ENCODE data around the gene OR2V1. TPM values are rescaled to one million over a fixed set of nuclear protein-coding genes. Genes with fewer than 3 reads are reported as not detected.

The OR2V1 gene
- total RNA-seq, 1 experiment from 2014 or later, result not detected

GRCh38 chr5:181160152-181160754, 29.3 kb upstream of the OR2V1 start:
- H3K27ac ChIP-seq (ENCODE audit: low read depth, low read length), result peak overlapping the region; percentile 77
- no peaks in the 10 kb centered on the region for H3K79me2 ChIP-seq (ENCODE audit: insufficient read depth, low read length)
- DNase-seq (ENCODE audit: low read depth, low spot score) (no peak), ATAC-seq (peak; percentile 19; the same call in 1 of the 2 replicates)
- H3K9me2 ChIP-seq (ENCODE audit: insufficient read depth), result no peaks in the 10 kb centered on the region
- H3K27me3 ChIP-seq (ENCODE audit: insufficient read depth, low read length), result no peaks in the 10 kb centered on the region
- ChIA-PET RAD21 (ENCODE audit: low non-redundant PET in 1 of 2, low total read pairs in 2 of 2, uncharacterized antibody in 2 of 2, unreplicated experiment in 2 of 2) (no interaction called here), POLR2A (no interaction called here), CTCF (interaction anchor here (0.5 to 1.1 kb wide), 2 partner anchors 12 to 117 kb away, joined by 3 to 5 read pairs; no protein-coding TSS in a partner anchor)
- H4K20me1 ChIP-seq (ENCODE audit: insufficient read depth), result no peaks in the 10 kb centered on the region
- H3K9me3 ChIP-seq (ENCODE audit: control insufficient read depth in 1 of 2, insufficient read depth in 1 of 2, low read depth in 1 of 2, low read length in 2 of 2), result no peaks in the 10 kb centered on the region
- no peaks in the 10 kb centered on the region for H3K36me3 ChIP-seq (ENCODE audit: control insufficient read depth in 1 of 2, insufficient read depth in 2 of 2, low read length in 2 of 2)
- H3K4me3 ChIP-seq (replicated peaks in 1 of 2; ENCODE audit: low read depth in 1 of 2, low read length in 2 of 2), result no peak overlapping the region
- TF ChIP-seq ELF1 (IDR thresholded peaks at IDR 0.05; ENCODE audit: borderline replicate concordance, low read depth), result no peak
- TF ChIP-seq RAD21 (IDR thresholded peaks at IDR 0.05; ENCODE audit: low read depth), result no peak
- no peak for TF ChIP-seq ZBTB33 (IDR thresholded peaks at IDR 0.05; ENCODE audit: extremely low read depth, insufficient replicate concordance, low read length)
- no peak for TF ChIP-seq CBX3 (IDR thresholded peaks at IDR 0.05; ENCODE audit: low read depth)
- TF ChIP-seq ZFX (IDR thresholded peaks at IDR 0.05), result no peak
- TF ChIP-seq SRF (IDR thresholded peaks at IDR 0.05; ENCODE audit: low read depth), result no peak
- no peak for TF ChIP-seq CEBPB (IDR thresholded peaks at IDR 0.05; ENCODE audit: low read depth)
- TF ChIP-seq REST (IDR thresholded peaks at IDR 0.05; ENCODE audit: low read depth), result no peak
- TF ChIP-seq ATF3 (IDR thresholded peaks at IDR 0.05), result no peak
- no peak for TF ChIP-seq SP1 (IDR thresholded peaks at IDR 0.05; ENCODE audit: low read depth)
- TF ChIP-seq ZNF274 (IDR thresholded peaks at IDR 0.05; ENCODE audit: low read depth, low read length), result no peak
- TF ChIP-seq FOSL1 (IDR thresholded peaks at IDR 0.05; ENCODE audit: low read depth), result no peak
- no peak for TF ChIP-seq YY1 (IDR thresholded peaks at IDR 0.05; ENCODE audit: extremely low read depth, insufficient replicate concordance, low read depth, low read length)
- no peak for TF ChIP-seq EGR1 (IDR thresholded peaks at IDR 0.05; ENCODE audit: low read depth)
- no peak for TF ChIP-seq JUND (IDR thresholded peaks at IDR 0.05)
- TF ChIP-seq MAX (IDR thresholded peaks at IDR 0.05), result no peak
- H2AFZ ChIP-seq (ENCODE audit: low read depth, low read length, poor library complexity, severe bottlenecking), result peak overlapping the region; percentile 68
- H3K4me2 ChIP-seq (ENCODE audit: low read length), result peak overlapping the region; percentile 53
- peaks cover 12 to 34% of the 10 kb centered on the region in 2 experiments for H3K4me1 ChIP-seq (ENCODE audit: control insufficient read depth in 1 of 2, insufficient read depth in 2 of 2, low read length in 2 of 2)
- peak overlapping the region; percentile 63 for H3K9ac ChIP-seq (ENCODE audit: low read length)
- BruUV-seq (replicated peaks), result no TSS peak
- intact Hi-C loops (cut with micrococcal nuclease), result no loop called here
